Breast epithelium (tissue), 4 donors: ENCODE measurements around the gene OLR1. TPM values are rescaled to one million over a fixed set of nuclear protein-coding genes. Genes with fewer than 3 reads are reported as not detected.

Experiments
- DNase-seq, 2 donors: peaks; one replicate each; pipeline ENCODE4 v3.0.0-alpha.2; 2019; ENCODE audit warnings: low spot score in 2 of 2
- H3K27ac ChIP-seq, 2 donors: fragments of 200-600 bp; sonication (generic) in 1 of 2; one replicate each; pipeline ENCODE4 v1.5.1; 2016 to 2019; ENCODE audit warnings: mild to moderate bottlenecking in 1 of 2
- H3K27me3 ChIP-seq, 2 donors: fragments of 200-600 bp; sonication (generic) in 1 of 2; one replicate each; pipeline versions ENCODE4 v1.5.1 to v1.6.0; 2017 to 2019; ENCODE audit warnings: control low read depth in 1 of 2, mild to moderate bottlenecking in 1 of 2
- H3K36me3 ChIP-seq: fragments of 200-600 bp; one replicate; pipeline ENCODE4 v1.5.1; 2019
- H3K4me1 ChIP-seq, 2 donors: fragments of 200-600 bp; sonication (generic); one replicate each; pipeline ENCODE4 v1.5.1; 2016 to 2019; ENCODE audit warnings: control low read depth in 1 of 2
- H3K4me3 ChIP-seq, 3 donors: fragments of 200-600 bp; sonication (generic); 1 replicate in 2 of 3; 2 replicates in 1 of 3; pipeline ENCODE4 v1.5.1; 2016 to 2019; ENCODE audit warnings: mild to moderate bottlenecking in 3 of 3, moderate library complexity in 2 of 3
- H3K9me3 ChIP-seq, 2 donors: fragments of 200-600 bp; sonication (generic) in 1 of 2; one replicate each; pipeline ENCODE4 v1.5.1; 2016 to 2019; ENCODE audit warnings: control low read depth in 1 of 2
- POLR2A ChIP-seq: fragments of 450-650 bp; IDR thresholded peaks from one replicate; pipeline ENCODE4 v1.6.1; 2016; ENCODE audit warnings: antibody characterized with exemption, mild to moderate bottlenecking, moderate library complexity
- POLR2AphosphoS5 ChIP-seq, 3 donors: sonication (generic); formaldehyde crosslinking; IDR thresholded peaks; one replicate each; pipeline ENCODE4 v1.6.1; 2017; ENCODE audit warnings: antibody characterized with exemption in 3 of 3
- intact Hi-C: fragments of 100-400 bp; cut with DNase I; formaldehyde crosslinking; loops from one replicate; pipeline ENCODE4 v1.15.1; 2023; ENCODE audit warnings: low total_unique reads
- total RNA-seq, 3 donors: library from RNA; depleted of rRNA; stranded (reverse); fragments of >200 nt; gene quantifications; one replicate each; pipeline ENCODE4 v1.1.0, GENCODE V29; 2016
- TF ChIP-seq, protein P1 (sequence below), 3 donors: fragments of 450-650 bp; IDR thresholded peaks; one replicate each; pipeline ENCODE4 v1.5.1; 2016 to 2017; ENCODE audit warnings: antibody characterized with exemption in 3 of 3, mild to moderate bottlenecking in 3 of 3, moderate library complexity in 3 of 3

OLR1 gene
- total RNA-seq, 3 donors from 2014 or later, result 3.3 to 17.1 TPM; not detected in 1

DNA sequence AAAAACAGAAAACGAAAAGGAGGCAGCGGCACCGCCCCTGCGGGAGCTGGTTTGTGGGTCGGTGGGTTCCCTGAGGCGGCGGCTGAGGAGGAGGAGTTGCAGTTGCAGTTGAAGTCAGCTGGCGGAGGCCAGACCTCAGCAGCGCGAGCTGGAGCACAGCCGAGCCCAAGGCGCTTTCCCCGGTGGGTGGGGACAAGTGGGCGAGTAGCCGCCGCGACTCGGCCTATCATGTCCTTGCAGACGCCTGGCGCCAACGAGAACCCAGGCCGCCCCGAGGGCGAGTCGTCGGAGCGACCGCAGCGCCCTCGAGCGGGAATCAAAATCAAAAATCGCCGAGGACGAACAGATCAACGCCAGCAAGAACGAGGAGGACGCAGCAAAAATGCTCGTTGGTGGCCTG, 60.5 kb downstream of the OLR1 start:
- DNase-seq, result no peak
- intact Hi-C loops, result no loop called here

DNA sequence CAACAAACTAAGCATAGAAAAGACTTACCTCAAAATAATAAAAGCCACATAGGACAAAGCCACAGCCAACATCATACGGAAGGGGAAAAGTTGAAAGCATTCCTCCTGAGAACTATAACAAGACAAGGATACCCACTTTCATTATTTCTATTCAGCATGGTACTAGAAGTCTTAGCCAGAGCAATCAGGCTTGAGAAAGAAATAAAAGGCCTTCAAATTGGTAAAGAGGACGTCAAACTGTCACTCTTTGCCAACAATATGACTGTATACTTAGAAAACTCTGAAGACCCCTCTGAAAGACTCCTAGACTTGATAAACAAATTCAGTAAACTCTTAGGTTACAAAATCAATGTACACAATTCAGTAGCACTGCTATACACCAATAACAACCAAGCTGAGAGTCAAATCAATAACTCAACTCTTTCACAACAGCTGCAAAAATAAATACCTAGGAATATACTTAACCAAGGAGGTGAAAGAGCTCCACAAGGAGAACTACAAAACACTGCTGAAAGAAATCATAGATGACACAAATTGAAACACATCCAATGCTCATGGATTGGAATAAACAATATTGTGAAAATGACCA, 61.6 kb downstream of the OLR1 start:
- no peak for DNase-seq
- no peak overlapping the region for H3K27ac ChIP-seq
- H3K4me1 ChIP-seq, result no peaks in the 10 kb centered on the region
- H3K4me3 ChIP-seq, result no peak overlapping the region
- peaks cover 0 to 5% of the 10 kb centered on the region in 2 donors for H3K9me3 ChIP-seq
- H3K36me3 ChIP-seq, result no peaks in the 10 kb centered on the region
- intact Hi-C loops, result no loop called here
- H3K27me3 ChIP-seq, result no peaks in the 10 kb centered on the region
- TF ChIP-seq POLR2AphosphoS5 (IDR thresholded peaks at IDR 0.05) (no peak), POLR2A (no peak)
- TF ChIP-seq, protein P1, sequence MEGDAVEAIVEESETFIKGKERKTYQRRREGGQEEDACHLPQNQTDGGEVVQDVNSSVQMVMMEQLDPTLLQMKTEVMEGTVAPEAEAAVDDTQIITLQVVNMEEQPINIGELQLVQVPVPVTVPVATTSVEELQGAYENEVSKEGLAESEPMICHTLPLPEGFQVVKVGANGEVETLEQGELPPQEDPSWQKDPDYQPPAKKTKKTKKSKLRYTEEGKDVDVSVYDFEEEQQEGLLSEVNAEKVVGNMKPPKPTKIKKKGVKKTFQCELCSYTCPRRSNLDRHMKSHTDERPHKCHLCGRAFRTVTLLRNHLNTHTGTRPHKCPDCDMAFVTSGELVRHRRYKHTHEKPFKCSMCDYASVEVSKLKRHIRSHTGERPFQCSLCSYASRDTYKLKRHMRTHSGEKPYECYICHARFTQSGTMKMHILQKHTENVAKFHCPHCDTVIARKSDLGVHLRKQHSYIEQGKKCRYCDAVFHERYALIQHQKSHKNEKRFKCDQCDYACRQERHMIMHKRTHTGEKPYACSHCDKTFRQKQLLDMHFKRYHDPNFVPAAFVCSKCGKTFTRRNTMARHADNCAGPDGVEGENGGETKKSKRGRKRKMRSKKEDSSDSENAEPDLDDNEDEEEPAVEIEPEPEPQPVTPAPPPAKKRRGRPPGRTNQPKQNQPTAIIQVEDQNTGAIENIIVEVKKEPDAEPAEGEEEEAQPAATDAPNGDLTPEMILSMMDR (IDR thresholded peaks at IDR 0.05), result no peak

More for the DNA sequence above, 60.5 kb downstream of the OLR1 start:
- Histone ChIP-seq H3K4me1 (no peaks in the 10 kb centered on the region), H3K27ac (no peak overlapping the region), H3K27me3 (no peaks in the 10 kb centered on the region), H3K4me3 (no peak overlapping the region), H3K9me3 (peaks cover 0 to 5% of the 10 kb centered on the region in 2 donors), H3K36me3 (no peaks in the 10 kb centered on the region)
- TF ChIP-seq POLR2AphosphoS5 (IDR thresholded peaks at IDR 0.05), result no peak

Other genes starting within 250 kb of the OLR1 start
- not detected for gene CLEC2A, start 239.8 kb downstream of the OLR1 start, total RNA-seq
- gene CLEC12A, start 200.7 kb downstream of the OLR1 start, total RNA-seq, result 1 to 10 TPM in 2 of 3 donors, not detected in 1; 1.6 to 1.9 TPM
- not detected for gene CLEC1B, start 173.0 kb downstream of the OLR1 start, total RNA-seq
- under 1 TPM in 1 of 3 donors, not detected in 2; 0.16 TPM for gene CLEC12B, start 161.5 kb downstream of the OLR1 start, total RNA-seq
- not detected for gene CLEC9A, start 141.4 kb downstream of the OLR1 start, total RNA-seq
- 1 to 10 TPM; 1.9 to 6.9 (median 4.3) TPM for gene CLEC1A, start 73.1 kb downstream of the OLR1 start, total RNA-seq
- 10 to 100 TPM in 2 of 3 donors, 1 to 10 TPM in 1; 5.2 to 14.7 (median 13.8) TPM for gene CLEC7A, start 41.9 kb downstream of the OLR1 start, total RNA-seq
- gene TMEM52B, start 6.9 kb upstream of the OLR1 start, total RNA-seq, result under 1 TPM in 2 of 3 donors, not detected in 1; 0.33 to 0.44 TPM
- gene GABARAPL1, start 40.7 kb upstream of the OLR1 start, total RNA-seq, result 100 to 1,000 TPM; 146 to 182 (median 155) TPM
- 1 to 10 TPM in 2 of 3 donors, under 1 TPM in 1; 0.96 to 2.5 (median 2.3) TPM for gene KLRD1, start 135.7 kb upstream of the OLR1 start, total RNA-seq
- 1 to 10 TPM; 2.6 to 7.0 (median 3.8) TPM for gene KLRK1, start 217.9 kb upstream of the OLR1 start, total RNA-seq
- gene KLRC4, start 237.6 kb upstream of the OLR1 start, total RNA-seq, result 1 to 10 TPM in 1 of 3 donors, under 1 TPM in 1, not detected in 1; 0.66 to 1.5 TPM
- gene KLRC3, start 248.5 kb upstream of the OLR1 start, total RNA-seq, result not detected